K562 treated with DMSO at 1 percent for 4 hours (cell line): ENCODE measurements around the gene REEP2. TPM values are rescaled to one million over a fixed set of nuclear protein-coding genes. Genes with fewer than 3 reads are reported as not detected.

Experiments used
- total RNA-seq: library from RNA; unstranded; fragments of 300-600 nt; gene quantifications from 2 replicates; pipeline ENCODE4 v1.2.3, GENCODE V29; 2022; ENCODE audit not compliant: insufficient read depth

The REEP2 gene, protein sequence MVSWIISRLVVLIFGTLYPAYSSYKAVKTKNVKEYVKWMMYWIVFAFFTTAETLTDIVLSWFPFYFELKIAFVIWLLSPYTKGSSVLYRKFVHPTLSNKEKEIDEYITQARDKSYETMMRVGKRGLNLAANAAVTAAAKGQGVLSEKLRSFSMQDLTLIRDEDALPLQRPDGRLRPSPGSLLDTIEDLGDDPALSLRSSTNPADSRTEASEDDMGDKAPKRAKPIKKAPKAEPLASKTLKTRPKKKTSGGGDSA
- 0.68 TPM in 2 replicates for total RNA-seq

DNA sequence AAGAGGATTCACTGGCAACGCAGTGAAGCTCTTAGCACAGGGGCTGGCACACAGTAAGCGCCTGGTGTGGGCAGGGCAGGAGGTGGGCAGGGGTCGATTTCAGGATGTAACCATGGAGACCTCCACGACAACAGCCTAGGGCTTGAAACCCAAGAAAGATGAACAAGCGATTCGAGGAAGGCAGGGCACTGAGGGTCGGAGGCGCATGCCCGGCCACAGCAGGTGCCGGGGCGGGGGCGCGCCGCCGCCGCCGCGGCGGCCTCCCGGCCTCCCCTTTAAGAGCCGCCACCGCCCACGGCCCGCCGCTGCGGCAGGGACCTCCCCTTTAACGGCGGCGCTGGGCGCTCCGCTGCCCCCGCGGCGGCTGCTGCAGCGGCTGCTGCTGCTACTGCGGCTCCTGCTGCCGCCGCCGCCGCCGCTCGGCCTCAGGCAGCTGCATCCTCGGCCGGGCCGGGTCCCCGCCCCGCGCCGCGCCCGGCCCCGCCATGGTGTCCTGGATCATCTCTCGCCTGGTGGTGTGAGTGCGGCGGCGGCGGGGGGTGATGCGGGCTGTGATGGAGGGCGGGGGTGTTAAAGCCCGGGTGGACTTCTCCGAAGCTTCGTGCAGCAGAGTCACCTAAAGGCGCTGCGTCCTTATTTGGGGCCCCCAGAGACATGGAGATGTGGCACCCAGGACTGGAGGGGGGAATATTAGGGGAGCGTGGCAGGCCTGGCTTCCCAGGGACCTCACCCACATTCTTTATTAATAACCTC is at the start of gene REEP2:
REEP2 (plus strand) TSS at position 334 of the 753 bp plus-strand sequence; CDS start at position 486, 152 bp downstream.

DNA sequence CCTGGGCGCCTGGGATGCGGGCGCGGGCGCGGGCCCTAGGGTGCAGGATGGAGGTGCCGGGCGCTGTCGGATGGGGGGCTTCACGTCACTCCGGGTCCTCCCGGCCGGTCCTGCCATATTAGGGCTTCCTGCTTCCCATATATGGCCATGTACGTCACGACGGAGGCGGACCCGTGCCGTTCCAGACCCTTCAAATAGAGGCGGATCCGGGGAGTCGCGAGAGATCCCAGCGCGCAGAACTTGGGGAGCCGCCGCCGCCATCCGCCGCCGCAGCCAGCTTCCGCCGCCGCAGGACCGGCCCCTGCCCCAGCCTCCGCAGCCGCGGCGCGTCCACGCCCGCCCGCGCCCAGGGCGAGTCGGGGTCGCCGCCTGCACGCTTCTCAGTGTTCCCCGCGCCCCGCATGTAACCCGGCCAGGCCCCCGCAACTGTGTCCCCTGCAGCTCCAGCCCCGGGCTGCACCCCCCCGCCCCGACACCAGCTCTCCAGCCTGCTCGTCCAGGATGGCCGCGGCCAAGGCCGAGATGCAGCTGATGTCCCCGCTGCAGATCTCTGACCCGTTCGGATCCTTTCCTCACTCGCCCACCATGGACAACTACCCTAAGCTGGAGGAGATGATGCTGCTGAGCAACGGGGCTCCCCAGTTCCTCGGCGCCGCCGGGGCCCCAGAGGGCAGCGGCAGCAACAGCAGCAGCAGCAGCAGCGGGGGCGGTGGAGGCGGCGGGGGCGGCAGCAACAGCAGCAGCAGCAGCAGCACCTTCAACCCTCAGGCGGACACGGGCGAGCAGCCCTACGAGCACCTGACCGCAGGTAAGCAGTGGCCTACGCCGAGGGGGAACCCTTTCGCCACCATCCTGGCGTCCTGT is 26.6 kb downstream of the REEP2 start, which contains the start of gene EGR1:
EGR1 (plus strand) TSS at position 219 of the 864 bp plus-strand sequence; CDS start at position 502, 283 bp downstream.

Other genes starting within 250 kb of the REEP2 start
- gene CDC23, start 225.7 kb upstream of the REEP2 start, total RNA-seq = 22.4 and 27.0 TPM in 2 replicates
- gene GFRA3, start 164.4 kb upstream of the REEP2 start, total RNA-seq = not detected in 2 replicates
- 28.6 and 31.7 TPM in 2 replicates for gene CDC25C, start 107.3 kb upstream of the REEP2 start, total RNA-seq
- gene FAM53C, start 100.8 kb upstream of the REEP2 start, total RNA-seq = 54.5 and 66.4 TPM in 2 replicates
- 31.9 and 38.6 TPM in 2 replicates for gene KDM3B, start 86.4 kb upstream of the REEP2 start, total RNA-seq
- gene EGR1, start 26.4 kb downstream of the REEP2 start, total RNA-seq = 16.1 and 18.2 TPM in 2 replicates
- 65.8 and 74.6 TPM in 2 replicates for gene ETF1, start 104.2 kb downstream of the REEP2 start, total RNA-seq
- 326 and 330 TPM in 2 replicates for gene HSPA9, start 136.3 kb downstream of the REEP2 start, total RNA-seq